ENCODE results near the gene CADPS2. TPM values are rescaled to one million over a fixed set of nuclear protein-coding genes. Genes with fewer than 3 reads are reported as not detected.

CADPS2 gene
- total RNA-seq, 2 experiments from 2014 or later, result not detected

- Mint-ChIP-seq H3K9me3 (peaks cover 10% of the 10 kb centered on the region), H3K4me3 (no peak overlapping the region), H3K36me3 (ENCODE audit: low read depth) (no peaks in the 10 kb centered on the region), H3K27ac (no peak overlapping the region), H3K27me3 (no peaks in the 10 kb centered on the region), H3K4me1 (ENCODE audit: low read depth) (no peaks in the 10 kb centered on the region)
- intact Hi-C loops (cut with micrococcal nuclease), result no loop called here
- CTCF ChIA-PET, result no interaction called here
- POLR2A ChIA-PET, result no interaction called here
- no peak for ATAC-seq
- no peak for DNase-seq
- no peak for TF ChIP-seq CTCF (IDR thresholded peaks at IDR 0.05)
Measured at GRCh38 chr7:122727354-122727753, 158.9 kb downstream of the CADPS2 start.

GRCh38 chr7:122726881-122727280 is 159.4 kb downstream of the CADPS2 start:
- Mint-ChIP-seq H3K27ac (no peak overlapping the region), H3K4me3 (no peak overlapping the region), H3K4me1 (ENCODE audit: low read depth) (no peaks in the 10 kb centered on the region), H3K27me3 (no peaks in the 10 kb centered on the region), H3K9me3 (peaks cover 10% of the 10 kb centered on the region), H3K36me3 (ENCODE audit: low read depth) (no peaks in the 10 kb centered on the region)
- POLR2A ChIA-PET, result no interaction called here
- no peak for DNase-seq
- ATAC-seq, result no peak
- CTCF ChIA-PET, result no interaction called here
- no peak for TF ChIP-seq CTCF (IDR thresholded peaks at IDR 0.05)
- intact Hi-C loops (cut with micrococcal nuclease), result no loop called here

- ATAC-seq (no peak), DNase-seq (no peak)
- CTCF ChIA-PET, result no interaction called here
- intact Hi-C loops (cut with micrococcal nuclease), result no loop called here
- H3K36me3 Mint-ChIP-seq (ENCODE audit: low read depth), result no peaks in the 10 kb centered on the region
- H3K4me3 Mint-ChIP-seq, result no peak overlapping the region
- no peaks in the 10 kb centered on the region for H3K27me3 Mint-ChIP-seq
- H3K27ac Mint-ChIP-seq, result no peak overlapping the region
- POLR2A ChIA-PET, result no interaction called here
- peaks cover 16% of the 10 kb centered on the region for H3K9me3 Mint-ChIP-seq
- no peak for TF ChIP-seq CTCF (IDR thresholded peaks at IDR 0.05)
- no peaks in the 10 kb centered on the region for H3K4me1 Mint-ChIP-seq (ENCODE audit: low read depth)
Measured at GRCh38 chr7:122724366-122724765, 161.9 kb downstream of the CADPS2 start.

GRCh38 chr7:122719010-122719578 is 167.2 kb downstream of the CADPS2 start:
- intact Hi-C loops (cut with micrococcal nuclease), result no loop called here
- TF ChIP-seq CTCF (IDR thresholded peaks at IDR 0.05), result no peak
- no peak for ATAC-seq
- Mint-ChIP-seq H3K9me3 (peaks cover 9% of the 10 kb centered on the region), H3K4me3 (no peak overlapping the region), H3K4me1 (ENCODE audit: low read depth) (no peaks in the 10 kb centered on the region), H3K36me3 (ENCODE audit: low read depth) (no peaks in the 10 kb centered on the region), H3K27ac (no peak overlapping the region), H3K27me3 (no peaks in the 10 kb centered on the region)
- ChIA-PET CTCF (no interaction called here), POLR2A (interaction anchor here (0.6 kb wide), 1 partner anchor 741 kb away, joined by 3 read pairs; no protein-coding TSS in a partner anchor)
- no peak for DNase-seq

GRCh38 chr7:122717356-122718089 is 168.7 kb downstream of the CADPS2 start:
- TF ChIP-seq CTCF (IDR thresholded peaks at IDR 0.05), result no peak
- no peaks in the 10 kb centered on the region for H3K36me3 Mint-ChIP-seq (ENCODE audit: low read depth)
- peaks cover 7% of the 10 kb centered on the region for H3K9me3 Mint-ChIP-seq
- ChIA-PET CTCF (no interaction called here), POLR2A (no interaction called here)
- no peaks in the 10 kb centered on the region for H3K27me3 Mint-ChIP-seq
- H3K4me1 Mint-ChIP-seq (ENCODE audit: low read depth), result no peaks in the 10 kb centered on the region
- intact Hi-C loops (cut with micrococcal nuclease), result no loop called here
- no peak overlapping the region for H3K27ac Mint-ChIP-seq
- no peak for DNase-seq
- H3K4me3 Mint-ChIP-seq, result no peak overlapping the region
- ATAC-seq, result no peak

Data from activated CD8-positive, alpha-beta T cell treated with anti-CD3 and anti-CD28 coated beads for 36 hours (primary cell).